SU-DHL-6 (cell line): Measurements from ENCODE around the gene DAGLB.

Experiments
- EZH2phosphoT487 ChIP-seq: fragments of 200-600 bp; sonication (generic), shearing (Covaris generic); conservative IDR thresholded peaks from 2 replicates; pipeline ENCODE4 v1.6.1; 2018; ENCODE audit warnings: mild to moderate bottlenecking, antibody characterized with exemption, low read length, moderate library complexity, mixed read lengths
- TF ChIP-seq, protein P1 (sequence below): fragments of 200-600 bp; sonication (generic); IDR thresholded peaks from one replicate; pipeline ENCODE4 v1.5.1; 2017; ENCODE audit warnings: antibody characterized with exemption, mild to moderate bottlenecking, low read length, moderate library complexity; ENCODE audit not compliant: insufficient read depth, poor library complexity, severe bottlenecking

GRCh38 chr7:6486438-6487183 is 38.9 kb upstream of the DAGLB start:
- TF ChIP-seq, protein P1, sequence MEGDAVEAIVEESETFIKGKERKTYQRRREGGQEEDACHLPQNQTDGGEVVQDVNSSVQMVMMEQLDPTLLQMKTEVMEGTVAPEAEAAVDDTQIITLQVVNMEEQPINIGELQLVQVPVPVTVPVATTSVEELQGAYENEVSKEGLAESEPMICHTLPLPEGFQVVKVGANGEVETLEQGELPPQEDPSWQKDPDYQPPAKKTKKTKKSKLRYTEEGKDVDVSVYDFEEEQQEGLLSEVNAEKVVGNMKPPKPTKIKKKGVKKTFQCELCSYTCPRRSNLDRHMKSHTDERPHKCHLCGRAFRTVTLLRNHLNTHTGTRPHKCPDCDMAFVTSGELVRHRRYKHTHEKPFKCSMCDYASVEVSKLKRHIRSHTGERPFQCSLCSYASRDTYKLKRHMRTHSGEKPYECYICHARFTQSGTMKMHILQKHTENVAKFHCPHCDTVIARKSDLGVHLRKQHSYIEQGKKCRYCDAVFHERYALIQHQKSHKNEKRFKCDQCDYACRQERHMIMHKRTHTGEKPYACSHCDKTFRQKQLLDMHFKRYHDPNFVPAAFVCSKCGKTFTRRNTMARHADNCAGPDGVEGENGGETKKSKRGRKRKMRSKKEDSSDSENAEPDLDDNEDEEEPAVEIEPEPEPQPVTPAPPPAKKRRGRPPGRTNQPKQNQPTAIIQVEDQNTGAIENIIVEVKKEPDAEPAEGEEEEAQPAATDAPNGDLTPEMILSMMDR, result no peak
- no peak for TF ChIP-seq EZH2phosphoT487
